CD4-positive, alpha-beta T cell treated with Interleukin-17A for 4 hours (primary cell): Measurements from ENCODE around the gene IFI30.

Source experiments
- DNase-seq: peaks from one replicate; pipeline ENCODE4 v3.0.0-alpha.2; 2020; ENCODE audit warnings: mixed read lengths

IFI30 gene

DNA sequence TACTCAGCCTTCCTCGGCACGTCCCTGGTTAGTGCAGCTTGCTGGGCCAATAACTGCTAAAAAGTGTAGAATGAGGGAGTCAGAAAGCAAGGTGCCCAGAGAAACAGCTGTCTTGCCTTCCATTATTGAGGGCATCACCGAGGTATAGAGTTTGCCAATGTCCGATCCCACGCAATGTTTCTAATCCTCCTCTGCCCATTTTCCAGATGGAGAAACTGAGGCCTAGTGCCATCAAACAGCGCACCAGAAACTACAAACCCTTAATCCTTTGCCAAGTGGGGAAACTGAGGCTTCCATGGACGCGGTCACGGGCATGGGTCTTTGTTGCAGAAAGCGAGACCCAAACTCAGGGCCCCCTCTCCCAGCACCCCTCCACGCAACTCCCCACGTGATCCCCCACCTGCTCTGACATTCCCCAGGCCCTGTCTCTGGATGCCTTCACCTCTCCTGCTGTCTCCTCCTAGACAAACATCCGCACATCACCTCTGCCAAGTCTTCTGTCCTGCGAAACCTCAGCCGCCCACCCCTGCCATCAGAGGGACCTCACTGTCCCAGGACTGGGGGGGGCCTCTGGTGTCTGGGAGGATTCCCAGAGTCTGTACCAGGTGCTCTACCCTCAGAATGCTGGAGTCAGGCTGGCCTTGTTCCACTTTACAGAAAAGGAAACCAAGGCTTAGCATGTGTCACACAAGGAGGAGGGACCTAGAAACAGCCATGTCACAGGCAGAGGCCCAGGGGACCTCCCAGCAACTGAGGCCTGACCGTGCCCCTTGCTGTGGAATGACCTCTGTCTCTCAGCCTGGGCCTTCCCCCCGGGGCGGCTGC, 53.6 kb downstream of the IFI30 start:
- DNase-seq, result no peak
